COR-L47 (cell line): Measurements from ENCODE around the gene LZTS3.
"Not testable (repeated sequence)": the region's sequence is repeated elsewhere in the genome, so short reads cannot be mapped to it uniquely, and the experiment has no call there.

Source experiments
- DNase-seq: peaks from one replicate; lab custom pipeline; 2025; lab: John Stamatoyannopoulos, UW

Gene LZTS3

DNA sequence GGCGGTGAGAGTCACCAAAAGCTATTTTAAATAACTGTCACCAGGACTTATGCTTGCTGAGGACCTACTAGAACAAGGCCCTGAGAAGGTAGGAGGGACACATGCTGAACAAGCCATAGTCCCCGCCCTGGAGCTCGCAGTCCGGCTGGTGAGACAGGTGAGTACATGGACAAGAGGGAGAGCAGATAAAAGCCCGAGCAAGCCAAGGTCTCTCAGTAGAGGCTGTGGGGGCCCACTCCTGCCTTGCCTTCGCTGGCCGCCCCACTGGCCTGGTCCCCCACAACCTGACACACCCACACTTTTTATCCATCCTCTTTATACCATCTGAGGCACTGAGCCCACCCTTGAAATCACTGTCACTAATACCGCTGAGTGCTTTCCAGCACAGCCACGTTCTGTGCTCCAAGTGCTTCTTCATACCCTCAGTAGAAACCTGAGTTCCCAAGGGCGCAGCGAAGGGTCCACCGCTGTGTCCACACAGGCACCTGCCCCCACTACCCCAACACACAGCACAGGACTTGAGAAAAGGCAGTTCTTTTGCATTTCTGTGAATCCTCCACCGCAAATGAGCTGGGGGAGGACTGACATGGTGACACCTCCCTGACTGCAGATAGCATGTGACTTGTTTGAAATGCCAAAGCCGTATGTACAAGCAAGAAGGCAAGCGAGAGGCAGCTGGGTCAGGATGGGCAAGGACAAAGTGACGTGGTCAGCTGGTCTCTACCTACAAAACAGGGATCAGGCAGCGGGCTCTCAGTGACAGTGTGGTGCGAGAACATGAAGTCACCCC lies 19.1 kb upstream of the LZTS3 start:
- no peak for DNase-seq

DNA sequence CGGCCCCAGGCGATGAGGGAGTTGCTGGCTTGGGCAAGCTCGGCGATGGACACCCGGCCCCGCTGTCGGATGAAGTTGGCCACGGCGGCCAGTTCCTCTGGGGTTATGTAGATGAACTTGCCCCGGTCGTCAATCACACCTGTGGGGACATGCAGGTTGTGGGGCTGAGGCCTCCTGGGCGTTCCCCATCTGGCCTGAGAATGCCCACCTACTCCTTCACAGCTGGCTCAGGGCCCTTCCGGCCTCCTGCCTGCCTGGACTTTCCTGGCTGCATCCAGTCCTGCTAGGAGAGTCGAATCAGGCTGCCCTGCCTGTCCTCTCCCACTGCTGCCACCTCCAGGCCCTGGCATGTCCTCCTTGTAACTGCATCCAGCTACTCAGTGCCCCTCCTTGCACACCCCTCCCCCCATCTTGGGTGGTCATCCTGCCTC lies 17.3 kb upstream of the LZTS3 start:
- no peak for DNase-seq

DNA sequence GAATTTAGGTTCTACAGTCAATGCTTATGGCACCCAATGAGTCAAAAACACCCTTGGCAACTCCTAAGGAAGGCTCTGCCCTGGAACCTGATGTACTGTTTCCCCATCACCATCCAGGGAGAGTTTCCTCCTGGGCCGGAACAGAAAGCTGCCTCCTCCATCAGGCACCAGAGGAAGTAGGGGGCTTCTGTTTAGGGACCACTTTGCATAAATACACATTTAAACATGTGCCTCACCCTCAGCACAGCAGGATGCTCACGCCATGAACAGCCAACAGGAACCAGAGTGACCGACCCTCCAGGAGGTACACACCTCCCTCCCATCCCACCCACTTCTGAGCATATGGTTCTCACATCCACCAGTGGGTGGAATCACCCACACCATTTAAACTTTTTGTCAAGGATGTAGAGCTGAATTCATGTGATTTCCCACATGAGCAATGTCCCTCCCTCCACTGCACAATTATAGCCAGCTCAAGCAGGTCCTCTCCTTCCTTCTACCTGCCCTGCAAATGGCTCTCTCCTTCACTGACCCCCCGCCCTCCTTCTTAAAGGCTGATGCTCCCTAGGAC lies 16.3 kb upstream of the LZTS3 start:
- DNase-seq: no peak

DNA sequence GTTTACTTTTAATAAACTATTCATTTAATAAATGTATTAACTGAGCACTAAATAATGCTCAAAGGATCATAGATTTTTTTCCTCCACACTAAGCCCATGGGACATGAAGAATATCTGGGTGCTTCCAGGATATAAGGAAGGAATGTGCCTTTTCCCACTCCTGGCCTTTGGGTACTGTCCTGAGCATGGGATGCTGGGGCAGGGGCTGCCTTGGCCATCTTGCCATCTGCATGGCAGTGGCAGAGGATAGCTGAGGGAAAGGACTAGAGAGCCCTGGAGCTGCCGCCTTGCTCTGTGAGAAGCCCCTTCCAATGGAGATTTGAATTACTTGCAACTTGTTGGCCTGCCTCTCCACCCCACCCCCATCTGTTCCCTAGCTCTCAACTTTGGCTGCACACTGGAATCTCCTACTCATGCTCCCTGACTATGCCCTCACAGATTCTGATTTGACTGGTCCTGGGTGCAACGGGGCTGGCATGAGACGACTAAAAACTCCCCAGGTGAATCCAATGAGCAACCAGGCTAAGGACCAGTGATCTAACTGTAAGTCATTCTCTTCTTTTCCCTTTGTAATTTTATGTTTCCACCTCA lies 15.6 kb upstream of the LZTS3 start:
- no peak for DNase-seq

DNA sequence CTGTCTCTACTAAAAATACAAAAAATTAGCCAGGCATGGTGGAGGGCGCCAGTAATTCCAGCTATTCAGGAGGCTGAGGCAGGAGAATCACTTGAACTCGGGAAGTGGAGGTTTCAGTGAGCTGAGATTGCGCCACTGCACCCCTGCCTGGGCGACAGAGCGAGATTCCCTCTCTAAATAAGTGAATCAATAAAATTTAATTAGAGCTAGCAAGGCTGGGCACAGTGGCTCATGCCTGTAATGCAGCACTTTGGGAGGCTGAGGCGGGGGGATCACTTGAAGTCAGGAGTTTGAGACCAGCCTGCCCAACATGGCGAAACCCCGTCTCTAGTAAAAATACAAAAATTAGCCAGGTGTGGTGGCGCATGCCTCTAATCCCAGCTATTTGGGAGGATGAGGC lies 14.5 kb upstream of the LZTS3 start:
- not testable (repeated sequence) for DNase-seq

DNA sequence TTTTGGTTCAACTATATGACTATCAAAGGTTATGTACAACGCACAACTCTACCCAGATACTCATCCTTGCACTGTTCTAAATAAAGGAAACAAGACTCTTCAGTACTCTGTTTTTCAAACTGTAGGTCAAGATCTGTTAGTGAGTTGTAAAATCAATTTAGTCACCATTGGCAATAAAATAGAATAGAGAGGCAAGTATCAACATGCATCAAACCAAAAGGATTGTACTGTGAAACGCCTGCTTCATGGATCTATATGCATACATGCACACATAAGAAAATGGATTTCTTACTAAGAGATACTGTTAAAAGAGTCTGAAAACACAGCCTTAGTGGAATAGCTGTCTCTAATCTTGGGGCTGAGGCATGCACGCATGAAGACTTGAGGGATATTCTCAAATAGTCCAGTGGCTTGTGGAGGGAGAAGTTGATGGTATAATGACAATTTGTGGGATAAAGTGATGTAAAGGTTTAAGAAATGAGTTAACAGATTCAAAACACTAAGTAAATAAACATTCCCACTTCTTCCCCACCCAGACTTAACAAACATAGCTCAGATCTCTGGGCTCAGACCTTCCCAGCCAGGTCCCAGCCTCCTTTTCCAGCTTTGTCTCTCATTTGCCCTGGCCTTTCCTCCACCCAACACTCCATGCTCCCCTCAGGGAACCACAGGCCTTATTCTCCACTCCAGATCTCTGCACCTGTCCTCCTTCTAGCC lies 10.7 kb upstream of the LZTS3 start:
- DNase-seq: no peak

DNA sequence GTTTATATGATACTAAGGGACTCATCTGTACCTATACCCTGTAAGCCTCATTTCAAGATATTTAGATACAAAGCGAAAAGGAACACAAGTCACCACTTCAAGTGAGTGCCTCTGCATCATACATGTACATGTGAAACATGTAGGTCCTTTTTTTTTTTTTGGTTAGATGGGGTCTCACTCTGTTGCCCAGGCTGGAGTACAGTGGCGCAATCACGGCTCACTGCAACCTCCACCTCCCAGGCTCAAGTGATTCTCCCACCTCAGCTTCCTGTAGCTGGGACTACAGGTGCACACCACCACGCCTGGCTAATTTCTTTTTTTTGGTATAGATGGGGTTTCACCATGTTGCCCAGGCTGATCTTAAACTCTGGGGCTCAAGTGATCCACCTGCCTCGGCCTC lies 9.1 kb upstream of the LZTS3 start:
- not testable (repeated sequence) for DNase-seq

DNA sequence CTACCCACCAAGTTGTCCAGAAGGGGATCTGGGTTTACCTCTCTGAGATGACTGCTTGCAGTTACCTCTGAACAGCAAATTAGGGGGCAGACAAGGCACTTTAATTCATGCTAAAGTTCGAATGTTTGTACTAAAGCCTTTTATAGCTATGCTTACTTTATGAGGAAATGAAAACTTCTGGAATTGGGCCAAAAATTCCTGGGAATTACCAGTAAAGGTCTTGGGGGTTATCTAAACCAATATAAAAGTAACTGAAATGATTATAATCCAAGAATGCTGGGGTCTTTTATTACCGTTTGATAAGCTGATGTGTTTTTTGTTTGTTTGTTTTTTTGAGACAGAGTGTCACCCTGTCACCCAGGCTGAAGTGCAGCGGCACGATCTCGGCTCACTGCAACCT lies 7.9 kb upstream of the LZTS3 start:
- DNase-seq: no peak

DNA sequence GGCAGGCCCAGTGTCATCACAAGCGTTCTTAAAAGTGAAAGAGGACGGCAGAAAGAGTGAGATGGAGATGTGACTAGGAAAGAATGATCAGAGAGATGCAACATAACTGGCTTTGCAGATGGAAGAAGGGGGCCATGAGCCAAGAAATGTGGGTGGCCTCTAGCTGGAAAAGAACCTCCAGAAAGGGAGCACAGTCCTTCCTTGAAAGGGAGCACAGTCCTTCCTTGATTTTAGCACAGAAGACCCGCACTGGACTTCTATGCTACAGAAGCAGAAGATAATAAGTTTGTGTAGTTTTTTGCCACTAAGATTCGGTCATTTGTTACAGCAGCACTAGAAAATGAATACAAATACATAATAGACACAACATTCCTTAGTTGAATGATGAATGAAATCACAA lies 7.0 kb upstream of the LZTS3 start:
- no peak for DNase-seq

DNA sequence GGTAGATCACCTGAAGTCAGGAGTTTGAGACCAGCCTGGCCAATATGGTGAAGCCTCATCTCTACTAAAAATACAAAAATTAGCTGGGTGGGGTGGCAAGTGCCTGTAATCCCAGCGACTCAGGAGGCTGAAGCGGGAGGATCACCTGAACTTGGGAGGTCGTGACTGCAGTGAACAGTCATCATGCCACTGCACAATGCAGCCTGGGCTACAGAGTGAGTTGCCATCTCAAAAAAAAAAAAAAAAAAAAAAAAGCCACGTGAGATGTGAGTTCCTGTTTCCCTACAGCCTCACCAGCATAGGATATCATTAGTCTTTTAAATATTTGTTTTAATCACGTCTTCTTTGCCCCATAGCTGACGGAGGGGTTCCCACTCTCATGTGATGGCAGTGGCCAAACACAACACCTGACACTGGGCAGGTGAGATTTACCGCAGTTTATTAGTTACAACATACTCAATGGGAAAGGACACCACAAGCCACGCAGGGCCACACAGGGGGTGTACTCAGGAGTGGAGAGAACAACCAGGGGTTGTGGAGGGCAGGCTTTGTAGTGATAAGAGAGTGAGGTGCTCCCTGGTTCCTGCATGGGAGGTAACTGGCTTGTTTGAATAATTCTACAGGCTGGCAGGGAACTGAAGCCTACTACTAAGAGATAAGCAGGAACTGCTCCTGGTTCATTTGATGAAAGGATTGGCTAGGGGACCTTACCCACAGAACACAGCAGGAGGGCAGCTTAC lies 4.6 kb upstream of the LZTS3 start:
- DNase-seq: no peak

DNA sequence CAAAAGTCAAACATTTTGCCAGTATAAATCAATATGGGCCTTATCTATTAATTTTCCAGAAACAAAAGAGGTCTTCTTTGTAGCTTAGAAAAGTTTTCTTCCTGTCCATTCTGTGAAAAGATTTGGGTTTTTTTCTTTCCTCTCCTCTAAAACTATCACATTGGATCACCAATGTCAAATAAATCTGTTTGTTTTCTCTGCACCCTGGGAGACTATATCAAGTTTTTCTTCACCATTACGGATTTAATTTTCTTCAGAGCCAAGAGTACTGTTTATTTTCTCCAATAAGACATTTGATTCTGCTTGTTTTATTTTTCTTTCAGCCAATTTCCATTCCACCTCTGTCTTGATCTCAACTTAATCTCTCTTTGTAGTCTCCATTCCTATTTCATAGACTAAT lies 1.9 kb upstream of the LZTS3 start:
- DNase-seq: no peak

DNA sequence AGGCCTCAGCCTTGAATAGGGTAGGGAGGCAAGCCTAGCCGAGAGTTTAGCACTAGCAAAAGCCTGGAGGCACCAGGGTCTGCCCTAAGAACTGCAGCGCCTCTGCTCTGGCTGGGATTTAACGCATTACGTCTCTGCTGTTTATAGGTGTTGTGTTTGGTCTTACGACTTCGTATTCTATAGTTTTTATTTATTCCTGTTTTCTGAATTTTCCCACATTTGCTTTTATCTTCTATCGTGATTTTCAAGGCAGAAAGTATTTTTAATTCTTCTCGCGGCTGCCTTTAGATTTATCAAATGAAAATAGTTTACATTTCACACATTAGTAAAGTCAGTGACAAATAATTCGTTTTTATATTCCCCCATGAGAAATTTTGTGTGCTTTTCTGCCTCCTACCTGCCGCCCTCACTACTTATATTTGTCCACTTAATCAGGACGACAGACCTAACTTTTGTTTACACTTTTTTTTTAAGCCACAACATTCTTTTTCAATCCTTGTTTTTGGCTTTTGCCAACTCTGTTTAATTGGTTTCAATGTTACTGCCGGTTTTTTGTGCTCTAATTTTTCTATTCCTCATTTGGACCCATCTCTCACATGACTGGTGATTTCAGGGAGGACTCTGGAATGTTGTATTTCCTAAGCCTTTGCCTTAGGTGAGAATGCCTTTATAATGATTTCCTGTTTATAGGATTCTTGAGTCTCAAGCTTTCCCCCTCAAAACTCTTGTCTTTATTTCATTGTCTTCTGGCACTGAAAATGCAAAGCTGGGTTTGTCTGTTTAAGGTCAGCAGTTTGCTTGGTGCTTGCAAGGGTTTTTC lies 1.3 kb upstream of the LZTS3 start:
- DNase-seq: no peak

DNA sequence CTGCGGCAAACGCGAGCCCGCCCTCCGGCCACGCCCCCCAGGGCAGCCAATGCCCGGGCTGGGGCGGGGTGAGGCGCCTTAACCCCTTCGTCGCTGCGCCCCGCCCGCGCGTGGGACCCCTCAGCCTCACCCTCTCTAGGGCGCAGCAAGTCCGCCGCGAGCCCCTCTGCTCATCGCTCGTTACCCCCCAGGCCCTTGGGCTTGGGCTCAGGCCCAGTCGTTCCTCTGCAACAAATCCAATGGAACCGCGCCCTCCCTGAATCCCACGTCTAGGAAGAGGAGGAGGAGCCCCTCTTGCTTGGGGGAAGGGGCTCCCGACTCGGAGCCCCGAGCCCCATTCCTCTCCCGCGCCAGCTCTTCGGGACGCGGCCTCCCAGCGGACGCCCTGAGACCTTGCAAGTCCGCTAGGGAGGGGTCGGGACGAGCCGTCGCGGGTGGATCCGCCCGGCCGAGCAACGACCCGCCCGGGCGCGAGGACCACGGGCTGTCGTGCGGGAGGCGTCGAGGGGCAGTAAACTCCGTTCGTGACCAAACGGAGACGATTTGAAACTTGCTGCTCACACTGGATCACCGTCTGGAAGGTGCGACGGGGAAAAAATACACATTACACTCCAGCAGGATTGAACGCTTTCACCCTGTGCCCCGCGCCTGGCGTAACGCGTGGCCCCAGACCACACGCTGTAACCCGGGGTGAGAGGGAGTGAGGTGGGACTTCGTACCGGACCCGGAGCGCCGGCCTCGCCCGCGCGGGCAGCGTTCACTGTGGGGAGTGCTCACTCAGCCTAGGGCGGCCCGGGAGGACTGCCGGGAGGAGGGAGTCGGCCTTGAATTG lies 477 bp upstream of the LZTS3 start:
- DNase-seq: peak; percentile 38

DNA sequence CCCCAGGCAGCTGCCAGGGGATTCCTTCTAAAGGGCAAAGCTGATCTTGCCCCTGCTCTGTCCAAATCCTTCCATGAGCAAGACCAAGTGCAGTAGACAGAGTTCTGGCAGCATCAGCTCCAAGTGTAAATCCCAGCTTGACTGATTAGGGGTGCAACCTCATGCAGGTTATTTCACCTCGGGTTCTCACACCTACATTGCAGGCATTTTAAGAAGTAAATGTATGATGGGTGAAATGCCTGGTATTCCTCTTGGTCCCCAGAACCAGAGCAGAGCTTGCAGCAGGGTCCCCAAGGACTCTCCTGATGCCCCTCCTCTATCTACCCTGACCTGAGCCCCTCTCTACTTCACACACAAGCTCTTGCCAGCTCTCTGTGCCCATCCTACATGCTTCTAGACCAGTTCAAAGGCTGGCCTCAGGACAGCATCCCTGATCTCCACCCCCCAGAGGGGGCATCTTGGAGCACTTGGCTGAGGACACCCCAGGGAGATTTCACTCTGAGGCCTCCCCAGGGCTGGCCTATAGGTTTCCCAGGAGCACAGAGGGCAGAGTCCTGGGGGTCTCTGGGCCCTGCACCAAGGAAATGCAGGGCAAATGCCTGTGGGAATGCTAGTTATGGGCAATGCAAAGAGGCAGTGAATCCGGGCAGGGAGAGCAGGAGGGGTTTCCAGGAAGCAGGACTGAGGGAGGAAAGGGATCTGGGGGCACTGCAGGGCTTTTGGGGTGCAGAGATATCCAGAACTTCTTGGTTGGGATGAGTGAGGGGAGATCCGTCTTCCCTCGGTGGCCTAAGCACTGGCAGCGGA lies 1.0 kb downstream of the LZTS3 start:
- no peak for DNase-seq

DNA sequence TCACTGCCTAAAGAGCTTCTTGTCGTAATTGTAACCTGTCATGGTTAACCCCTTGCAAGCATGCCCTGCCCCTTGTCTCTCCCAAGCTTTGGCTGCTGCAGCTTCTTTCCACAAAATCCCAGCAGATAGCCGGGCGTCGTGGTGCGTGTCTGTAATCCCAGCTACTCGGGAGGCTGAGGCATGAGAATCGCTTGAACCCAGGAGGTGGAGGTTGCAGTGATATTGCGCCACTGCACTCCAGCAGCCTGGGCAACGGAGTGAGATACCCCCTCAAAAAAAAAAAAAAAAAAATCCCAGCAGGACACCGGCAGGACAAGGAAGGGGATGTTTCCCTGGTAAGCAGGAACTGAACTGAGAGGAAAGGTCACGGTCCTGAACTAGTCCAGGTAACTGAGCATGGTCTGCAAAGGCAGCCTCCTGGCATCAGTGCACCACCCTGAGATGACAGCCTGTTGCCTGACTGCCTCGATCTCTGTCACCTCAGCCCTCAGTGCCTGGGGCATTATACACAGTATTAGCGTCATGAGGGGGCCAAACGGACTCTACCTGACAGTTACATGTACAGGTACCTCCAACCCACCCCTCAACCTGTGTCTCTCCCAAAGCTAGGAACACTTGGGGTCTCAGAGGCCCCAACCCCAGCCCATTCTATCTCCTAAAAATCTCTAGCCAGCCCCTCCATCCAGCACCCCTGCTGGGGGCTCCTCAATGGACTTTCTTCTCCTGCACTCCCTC lies 1.8 kb downstream of the LZTS3 start:
- no peak for DNase-seq

DNA sequence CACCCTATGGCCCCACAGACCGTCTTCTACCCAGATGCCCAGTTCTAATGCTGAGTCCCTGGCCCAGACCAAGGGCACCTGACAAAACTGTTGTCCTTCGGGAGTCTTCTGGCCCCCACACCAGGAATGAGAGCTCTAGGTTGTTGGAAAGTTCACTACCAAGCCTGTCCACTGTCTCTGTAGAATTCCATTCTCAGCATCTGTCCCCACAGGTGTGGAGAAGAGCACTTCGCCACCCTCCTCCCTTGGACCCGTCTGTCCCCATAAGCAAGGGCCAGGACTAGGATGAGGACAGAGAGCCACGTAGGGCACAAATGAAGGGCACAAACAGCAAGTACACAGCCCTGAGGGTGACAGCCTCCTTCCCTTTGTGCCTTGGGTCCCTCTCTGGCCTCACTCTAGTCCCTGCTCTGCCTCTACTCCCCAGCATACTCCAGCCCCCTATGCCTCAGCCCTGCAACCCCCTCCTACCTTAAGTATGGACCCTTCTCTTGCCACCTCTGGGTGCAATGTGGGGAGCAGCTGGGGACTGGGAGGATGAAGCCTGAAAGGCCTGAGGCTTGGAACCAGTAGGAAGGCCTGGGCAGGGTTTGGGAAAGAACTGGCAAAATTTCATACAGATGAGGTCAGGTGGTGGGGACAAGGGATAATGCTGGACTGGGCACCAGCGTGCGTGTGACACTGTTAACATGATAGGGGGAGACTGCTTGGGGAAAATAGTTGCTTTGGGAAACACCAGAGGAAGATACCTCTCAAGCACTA lies 4.3 kb downstream of the LZTS3 start:
- no peak for DNase-seq

DNA sequence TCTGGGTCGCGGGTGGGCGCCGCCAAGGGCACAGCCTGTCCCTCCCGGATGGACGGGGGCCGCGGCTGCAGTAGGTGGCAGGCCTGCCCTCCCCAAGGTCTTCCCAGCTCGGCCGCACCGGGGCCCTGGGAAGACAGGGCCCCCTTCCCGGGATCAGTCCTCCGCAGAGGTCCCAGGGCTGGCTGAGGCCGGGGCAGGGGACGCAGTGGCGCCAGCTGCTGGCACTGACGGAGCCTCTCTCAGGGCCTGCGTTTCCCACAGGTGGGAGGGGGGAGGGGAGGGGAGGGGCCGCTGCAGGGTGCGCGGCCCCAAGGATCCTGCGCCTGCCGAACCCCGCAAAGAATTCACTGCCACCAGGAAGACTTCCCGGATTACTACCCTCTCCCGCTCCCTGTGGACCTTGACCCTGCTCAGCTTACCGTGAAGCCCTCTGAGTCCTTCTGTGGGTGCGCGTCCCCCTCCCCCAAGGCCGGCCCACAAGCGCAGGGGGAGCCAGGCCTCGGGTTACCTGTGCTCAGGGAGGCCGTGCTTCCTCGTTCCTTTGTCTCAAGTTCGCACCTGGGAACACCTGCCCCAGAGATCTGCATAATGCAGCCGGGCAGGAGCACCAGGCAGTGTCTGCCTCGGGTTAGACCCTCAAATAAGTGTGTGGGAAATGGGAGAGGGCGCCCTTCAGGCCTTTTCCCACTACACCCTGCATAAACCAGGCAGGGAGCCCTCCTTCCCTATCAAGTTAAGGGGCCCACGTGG lies 5.1 kb downstream of the LZTS3 start:
- DNase-seq: no peak
